Mucosa of rectum (tissue), 2 donors: Measurements from ENCODE around the gene CNKSR2.
"Not testable (repeated sequence)": the region's sequence is repeated elsewhere in the genome, so short reads cannot be mapped to it uniquely, and the experiment has no call there.

Experiments used
- H3K27ac ChIP-seq, 2 donors: one replicate each; pipeline ENCODE4 v1.7.0; 2013; ENCODE audit warnings: inconsistent platforms in 2 of 2, low read depth in 2 of 2, low read length in 2 of 2
- H3K27me3 ChIP-seq, 2 donors: one replicate each; pipeline ENCODE4 v1.7.0; 2013; ENCODE audit warnings: low read length in 2 of 2; ENCODE audit not compliant: control insufficient read depth in 2 of 2, insufficient read depth in 2 of 2
- H3K36me3 ChIP-seq, 2 donors: one replicate each; pipeline ENCODE4 v1.7.0; 2013; ENCODE audit warnings: low read length in 2 of 2; ENCODE audit not compliant: control insufficient read depth in 2 of 2, insufficient read depth in 2 of 2
- H3K4me1 ChIP-seq, 2 donors: one replicate each; pipeline ENCODE4 v1.7.0; 2013; ENCODE audit warnings: low read length in 2 of 2, mild to moderate bottlenecking in 1 of 2; ENCODE audit not compliant: control insufficient read depth in 2 of 2, insufficient read depth in 2 of 2
- H3K4me3 ChIP-seq, 2 donors: one replicate each; pipeline ENCODE4 v1.7.0; 2013; ENCODE audit warnings: low read length in 2 of 2
- H3K9ac ChIP-seq, 2 donors: one replicate each; pipeline ENCODE4 v1.7.0; 2013; ENCODE audit warnings: low read length in 2 of 2, low read depth in 1 of 2, mild to moderate bottlenecking in 1 of 2
- H3K9me3 ChIP-seq, 2 donors: one replicate each; pipeline ENCODE4 v1.7.0; 2013; ENCODE audit warnings: low read length in 2 of 2; ENCODE audit not compliant: control insufficient read depth in 2 of 2
- donor health status: healthy.
- donor health status: Normal muscosa, but diverticular disease.

CNKSR2 gene

GRCh38 chrX:21437036-21437435 is 62.8 kb downstream of the CNKSR2 start:
- H3K4me1 ChIP-seq = no peaks in the 10 kb centered on the region
- H3K9me3 ChIP-seq = no peaks in the 10 kb centered on the region
- no peak overlapping the region for H3K9ac ChIP-seq
- no peak overlapping the region for H3K4me3 ChIP-seq
- no peaks in the 10 kb centered on the region for H3K27me3 ChIP-seq
- no peaks in the 10 kb centered on the region for H3K36me3 ChIP-seq
- no peak overlapping the region for H3K27ac ChIP-seq

GRCh38 chrX:21438792-21439191 is 64.6 kb downstream of the CNKSR2 start:
- no peaks in the 10 kb centered on the region for H3K4me1 ChIP-seq
- no peak overlapping the region for H3K27ac ChIP-seq
- no peaks in the 10 kb centered on the region for H3K36me3 ChIP-seq
- H3K27me3 ChIP-seq = no peaks in the 10 kb centered on the region
- no peak overlapping the region for H3K4me3 ChIP-seq
- H3K9ac ChIP-seq = no peak overlapping the region
- no peaks in the 10 kb centered on the region for H3K9me3 ChIP-seq

GRCh38 chrX:21440911-21441310 is 66.7 kb downstream of the CNKSR2 start:
- Histone ChIP-seq H3K27me3 (no peaks in the 10 kb centered on the region), H3K9ac (no peak overlapping the region), H3K27ac (no peak overlapping the region), H3K36me3 (no peaks in the 10 kb centered on the region), H3K9me3 (no peaks in the 10 kb centered on the region), H3K4me3 (no peak overlapping the region), H3K4me1 (no peaks in the 10 kb centered on the region)

GRCh38 chrX:21457718-21458117 is 83.5 kb downstream of the CNKSR2 start:
- no peaks in the 10 kb centered on the region for H3K27me3 ChIP-seq
- H3K27ac ChIP-seq = no peak overlapping the region
- H3K4me1 ChIP-seq = no peaks in the 10 kb centered on the region
- H3K9me3 ChIP-seq = no peaks in the 10 kb centered on the region
- H3K4me3 ChIP-seq = no peak overlapping the region
- no peaks in the 10 kb centered on the region for H3K36me3 ChIP-seq
- H3K9ac ChIP-seq = no peak overlapping the region

- no peak overlapping the region for H3K9ac ChIP-seq
- no peaks in the 10 kb centered on the region for H3K36me3 ChIP-seq
- no peak overlapping the region for H3K4me3 ChIP-seq
- no peaks in the 10 kb centered on the region for H3K4me1 ChIP-seq
- H3K27me3 ChIP-seq = no peaks in the 10 kb centered on the region
- H3K27ac ChIP-seq = no peak overlapping the region
- no peaks in the 10 kb centered on the region for H3K9me3 ChIP-seq
Observed at GRCh38 chrX:21469071-21469470, 94.9 kb downstream of the CNKSR2 start.

- no peak overlapping the region for H3K27ac ChIP-seq
- H3K9ac ChIP-seq = no peak overlapping the region
- H3K27me3 ChIP-seq = no peaks in the 10 kb centered on the region
- H3K4me3 ChIP-seq = no peak overlapping the region
- no peaks in the 10 kb centered on the region for H3K9me3 ChIP-seq
- no peaks in the 10 kb centered on the region for H3K36me3 ChIP-seq
- H3K4me1 ChIP-seq = no peaks in the 10 kb centered on the region
Observed at GRCh38 chrX:21476909-21477308, 102.7 kb downstream of the CNKSR2 start.

- Histone ChIP-seq H3K36me3 (no peaks in the 10 kb centered on the region), H3K27ac (no peak overlapping the region), H3K4me1 (no peaks in the 10 kb centered on the region), H3K27me3 (no peaks in the 10 kb centered on the region), H3K4me3 (no peak overlapping the region), H3K9me3 (no peaks in the 10 kb centered on the region), H3K9ac (no peak overlapping the region)
Observed at GRCh38 chrX:21479695-21480270, 105.6 kb downstream of the CNKSR2 start.

GRCh38 chrX:21481761-21482160 is 107.5 kb downstream of the CNKSR2 start:
- Histone ChIP-seq H3K9me3 (no peaks in the 10 kb centered on the region), H3K36me3 (no peaks in the 10 kb centered on the region), H3K27ac (no peak overlapping the region), H3K27me3 (no peaks in the 10 kb centered on the region), H3K4me3 (no peak overlapping the region), H3K9ac (no peak overlapping the region), H3K4me1 (no peaks in the 10 kb centered on the region)

- not testable (repeated sequence) for H3K4me3 ChIP-seq, H3K9ac ChIP-seq, H3K36me3 ChIP-seq, H3K27ac ChIP-seq, H3K9me3 ChIP-seq, H3K4me1 ChIP-seq, H3K27me3 ChIP-seq
Observed at GRCh38 chrX:21484051-21484450, 109.8 kb downstream of the CNKSR2 start.

GRCh38 chrX:21487832-21488231 is 113.6 kb downstream of the CNKSR2 start:
- H3K4me3 ChIP-seq = no peak overlapping the region
- no peaks in the 10 kb centered on the region for H3K4me1 ChIP-seq
- H3K9me3 ChIP-seq = no peaks in the 10 kb centered on the region
- H3K27me3 ChIP-seq = no peaks in the 10 kb centered on the region
- no peak overlapping the region for H3K9ac ChIP-seq
- no peaks in the 10 kb centered on the region for H3K36me3 ChIP-seq
- H3K27ac ChIP-seq = no peak overlapping the region

- H3K4me1 ChIP-seq = no peaks in the 10 kb centered on the region
Observed at GRCh38 chrX:21490341-21490740, 116.1 kb downstream of the CNKSR2 start.

More at GRCh38 chrX:21490341-21490740, 116.1 kb downstream of the CNKSR2 start:
- Histone ChIP-seq H3K36me3 (no peaks in the 10 kb centered on the region), H3K9ac (no peak overlapping the region), H3K27me3 (no peaks in the 10 kb centered on the region), H3K27ac (no peak overlapping the region), H3K4me3 (no peak overlapping the region), H3K9me3 (no peaks in the 10 kb centered on the region)
